A673 (cell line): ENCODE results near the gene PCARE. TPM values are rescaled to one million over a fixed set of nuclear protein-coding genes. Genes with fewer than 3 reads are reported as not detected.

Experiments used
- BruUV-seq: library from RNA; stranded (reverse); fragments of 400-500 nt; replicated peaks from 2 replicates; lab custom pipeline; 2021; lab: Mats Ljungman, UMichigan
- CTCF ChIA-PET: fragments of 300-600 bp; sonication (Branson Sonifier 250); formaldehyde crosslinking; loops from one replicate; lab custom pipeline; 2022; ENCODE audit warnings: antibody characterized with exemption; lab: Charles Lee
- POLR2A ChIA-PET: fragments of 300-600 bp; sonication (Branson Sonifier 250); formaldehyde crosslinking; loops from one replicate; lab custom pipeline; 2022; ENCODE audit warnings: antibody characterized with exemption; ENCODE audit not compliant: low non-redundant PET; lab: Charles Lee
- DNase-seq: peaks from one replicate; pipeline ENCODE4 v3.0.0-alpha.2; 2015; ENCODE audit warnings: low spot score
- H3K27ac ChIP-seq: fragments of 200-600 bp; sonication (generic); 2 replicates; pipeline ENCODE4 v1.5.1; 2016; ENCODE audit warnings: mixed run types, low read depth, mild to moderate bottlenecking, mixed read lengths, antibody characterized with exemption, low read length; ENCODE audit not compliant: poor library complexity, severe bottlenecking
- H3K27me3 ChIP-seq: fragments of 200-600 bp; sonication (generic); replicated peaks from 2 replicates; pipeline ENCODE4 v1.6.1; 2017; ENCODE audit warnings: mixed run types, low read depth, mild to moderate bottlenecking, mixed read lengths, antibody characterized with exemption, low read length; ENCODE audit not compliant: insufficient read depth, poor library complexity
- H3K36me3 ChIP-seq: fragments of 200-600 bp; sonication (generic); 2 replicates; pipeline ENCODE4 v1.6.1; 2016; ENCODE audit warnings: mixed run types, mild to moderate bottlenecking, mixed read lengths, antibody characterized with exemption, low read length; ENCODE audit not compliant: insufficient read depth, poor library complexity, severe bottlenecking
- H3K4me1 ChIP-seq: fragments of 200-600 bp; sonication (generic); 2 replicates; pipeline ENCODE4 v1.6.1; 2017; ENCODE audit warnings: mixed run types, mild to moderate bottlenecking, mixed read lengths, antibody characterized with exemption, low read length; ENCODE audit not compliant: insufficient read depth, poor library complexity, severe bottlenecking
- H3K4me3 ChIP-seq: fragments of 200-600 bp; sonication (generic); 2 replicates; pipeline ENCODE4 v1.5.1; 2016; ENCODE audit warnings: low read depth, mixed run types, mild to moderate bottlenecking, mixed read lengths, low read length; ENCODE audit not compliant: poor library complexity, severe bottlenecking
- H3K9me3 ChIP-seq: fragments of 200-600 bp; sonication (generic); 2 replicates; pipeline ENCODE4 v1.6.1; 2016; ENCODE audit warnings: mixed run types, low read depth, mild to moderate bottlenecking, mixed read lengths, antibody characterized with exemption, low read length; ENCODE audit not compliant: poor library complexity, severe bottlenecking
- EZH2 ChIP-seq: fragments of 200-600 bp; sonication (generic); IDR thresholded peaks from 2 replicates; pipeline ENCODE4 v1.6.1; 2017; ENCODE audit warnings: borderline replicate concordance, low read depth, mild to moderate bottlenecking, mixed read lengths, antibody characterized with exemption, low read length; ENCODE audit not compliant: poor library complexity, severe bottlenecking
- intact Hi-C: fragments of 100-400 bp; cut with micrococcal nuclease; formaldehyde crosslinking; loops from one replicate; pipeline ENCODE4 v1.10.0; 2022; ENCODE audit not compliant: unreplicated experiment
- total RNA-seq: library from RNA; stranded (reverse); gene quantifications from 2 replicates; pipeline ENCODE4 v1.2.3, GENCODE V29; 2021
- TF ChIP-seq, protein P1 (sequence below): fragments of 300-800, 200-600 bp; sonication (generic); conservative IDR thresholded peaks from 2 replicates; pipeline ENCODE4 v1.5.1; 2017; ENCODE audit warnings: low read depth, mild to moderate bottlenecking, antibody characterized with exemption, low read length, moderate library complexity, mixed read lengths

Gene PCARE
- total RNA-seq, 1 experiment from 2014 or later = not detected

DNA sequence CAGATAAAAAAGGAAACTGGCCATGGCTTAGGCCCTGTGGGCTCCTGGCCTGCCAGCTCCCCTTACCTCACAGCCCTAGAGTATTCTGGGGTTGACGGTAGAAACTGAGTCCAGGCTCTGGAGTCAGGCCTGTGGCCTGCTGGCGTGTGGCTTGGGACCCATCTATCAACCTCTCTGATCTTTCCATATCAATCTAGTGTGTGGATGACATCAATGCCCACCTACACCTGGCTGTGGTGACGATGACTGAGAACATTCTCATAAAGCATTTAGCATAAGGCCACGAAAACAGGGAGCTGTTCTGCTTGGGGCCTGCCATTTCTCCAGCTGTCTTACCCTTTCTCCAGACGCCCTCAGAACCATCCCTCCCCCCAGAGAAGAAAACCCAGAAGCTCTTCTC is 17.9 kb downstream of the PCARE start:
- H3K27ac ChIP-seq = no peak overlapping the region
- no peaks in the 10 kb centered on the region for H3K4me1 ChIP-seq
- ChIA-PET CTCF (no interaction called here), POLR2A (no interaction called here)
- intact Hi-C loops = no loop called here
- no peak for TF ChIP-seq EZH2
- TF ChIP-seq, protein P1, sequence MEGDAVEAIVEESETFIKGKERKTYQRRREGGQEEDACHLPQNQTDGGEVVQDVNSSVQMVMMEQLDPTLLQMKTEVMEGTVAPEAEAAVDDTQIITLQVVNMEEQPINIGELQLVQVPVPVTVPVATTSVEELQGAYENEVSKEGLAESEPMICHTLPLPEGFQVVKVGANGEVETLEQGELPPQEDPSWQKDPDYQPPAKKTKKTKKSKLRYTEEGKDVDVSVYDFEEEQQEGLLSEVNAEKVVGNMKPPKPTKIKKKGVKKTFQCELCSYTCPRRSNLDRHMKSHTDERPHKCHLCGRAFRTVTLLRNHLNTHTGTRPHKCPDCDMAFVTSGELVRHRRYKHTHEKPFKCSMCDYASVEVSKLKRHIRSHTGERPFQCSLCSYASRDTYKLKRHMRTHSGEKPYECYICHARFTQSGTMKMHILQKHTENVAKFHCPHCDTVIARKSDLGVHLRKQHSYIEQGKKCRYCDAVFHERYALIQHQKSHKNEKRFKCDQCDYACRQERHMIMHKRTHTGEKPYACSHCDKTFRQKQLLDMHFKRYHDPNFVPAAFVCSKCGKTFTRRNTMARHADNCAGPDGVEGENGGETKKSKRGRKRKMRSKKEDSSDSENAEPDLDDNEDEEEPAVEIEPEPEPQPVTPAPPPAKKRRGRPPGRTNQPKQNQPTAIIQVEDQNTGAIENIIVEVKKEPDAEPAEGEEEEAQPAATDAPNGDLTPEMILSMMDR = no peak
- H3K9me3 ChIP-seq = no peaks in the 10 kb centered on the region
- H3K36me3 ChIP-seq = no peaks in the 10 kb centered on the region
- no TSS peak for BruUV-seq
- H3K4me3 ChIP-seq = no peak overlapping the region
- H3K27me3 ChIP-seq = no peaks in the 10 kb centered on the region
- no peak for DNase-seq

DNA sequence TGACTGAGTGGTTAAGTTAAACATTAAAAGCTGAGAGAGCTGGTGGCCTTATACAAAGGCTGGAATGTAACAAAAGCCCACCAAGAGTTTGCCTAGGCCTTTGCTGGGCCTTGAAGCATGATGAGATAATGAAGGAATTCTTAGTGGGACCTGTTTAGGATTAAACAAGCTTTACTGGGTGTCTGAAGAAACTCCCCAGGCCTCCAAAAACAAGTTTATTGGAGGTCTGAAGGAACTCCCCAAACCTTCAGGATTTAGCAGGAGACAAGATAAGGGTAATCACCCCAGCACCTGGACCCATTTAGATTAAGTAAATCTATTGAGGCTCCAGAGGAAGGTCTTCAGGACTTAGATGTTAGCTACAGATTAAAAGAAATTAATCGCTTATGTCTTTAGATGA is 18.7 kb downstream of the PCARE start:
- BruUV-seq = no TSS peak
- H3K27me3 ChIP-seq = no peaks in the 10 kb centered on the region
- ChIA-PET POLR2A (no interaction called here), CTCF (no interaction called here)
- no peak for DNase-seq
- H3K4me3 ChIP-seq = no peak overlapping the region
- intact Hi-C loops = no loop called here
- no peaks in the 10 kb centered on the region for H3K36me3 ChIP-seq
- no peaks in the 10 kb centered on the region for H3K4me1 ChIP-seq
- no peak for TF ChIP-seq EZH2
- TF ChIP-seq, protein P1 = no peak
- H3K27ac ChIP-seq = no peak overlapping the region
- H3K9me3 ChIP-seq = no peaks in the 10 kb centered on the region

DNA sequence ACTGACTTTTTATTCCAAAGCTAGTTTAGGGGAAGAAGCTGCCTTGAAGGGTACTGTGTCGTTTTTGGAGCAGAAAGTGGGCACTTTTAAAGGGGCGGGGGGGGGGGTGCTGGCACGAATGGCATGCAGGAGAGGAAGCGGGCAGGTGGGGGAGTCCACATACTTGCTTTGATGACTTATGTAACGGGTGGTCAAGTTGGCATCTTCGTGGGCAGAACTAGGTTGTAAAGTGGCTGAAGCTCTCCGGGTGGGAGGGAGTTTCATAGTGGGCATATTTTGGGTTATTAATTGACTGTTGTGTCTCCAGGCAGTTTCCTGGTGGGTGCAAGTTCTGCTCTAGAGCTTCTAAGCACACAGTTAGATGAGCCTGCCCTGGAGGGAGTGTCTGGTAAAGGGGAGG is 19.9 kb downstream of the PCARE start:
- H3K9me3 ChIP-seq = no peaks in the 10 kb centered on the region
- no peak overlapping the region for H3K4me3 ChIP-seq
- TF ChIP-seq, protein P1 = no peak
- TF ChIP-seq EZH2 = no peak
- no peak for DNase-seq
- ChIA-PET POLR2A (no interaction called here), CTCF (no interaction called here)
- H3K4me1 ChIP-seq = no peaks in the 10 kb centered on the region
- intact Hi-C loops = no loop called here
- H3K27me3 ChIP-seq = no peaks in the 10 kb centered on the region
- no peak overlapping the region for H3K27ac ChIP-seq
- no TSS peak for BruUV-seq
- no peaks in the 10 kb centered on the region for H3K36me3 ChIP-seq
